Muscle of leg (tissue), 11 donors: ENCODE data around the gene ARHGAP22. TPM values are rescaled to one million over a fixed set of nuclear protein-coding genes. Genes with fewer than 3 reads are reported as not detected.

Experiments
- DNase-seq: peaks from one replicate; pipeline ENCODE4 v3.0.0; 2013
- H3K27ac ChIP-seq: one replicate; pipeline ENCODE4 v1.5.1; 2013; ENCODE audit warnings: mild to moderate bottlenecking, low read length, control low read depth
- H3K27me3 ChIP-seq: one replicate; pipeline ENCODE4 v1.6.1; 2013; ENCODE audit warnings: low read length; ENCODE audit not compliant: control insufficient read depth, insufficient read depth
- H3K36me3 ChIP-seq: one replicate; pipeline ENCODE4 v1.6.1; 2013; ENCODE audit warnings: low read length; ENCODE audit not compliant: control insufficient read depth, insufficient read depth
- H3K4me1 ChIP-seq: one replicate; pipeline ENCODE4 v1.6.1; 2013; ENCODE audit warnings: low read length; ENCODE audit not compliant: control insufficient read depth, insufficient read depth
- H3K4me3 ChIP-seq: one replicate; pipeline ENCODE4 v1.5.1; 2013; ENCODE audit warnings: low read length, control low read depth
- H3K9me3 ChIP-seq: replicated peaks from 2 replicates; pipeline ENCODE4 v1.6.1; 2013; ENCODE audit warnings: low read depth, low read length; ENCODE audit not compliant: control insufficient read depth
- WGBS: methylation state at CpG from one replicate; pipeline ENCODE4 v1.1.5; 2013; ENCODE audit warnings: missing lambda C conversion rate; ENCODE audit not compliant: insufficient coverage; 5-methylcytosine and 5-hydroxymethylcytosine counted together
- polyA plus RNA-seq, 8 donors: library from polyadenylated mRNA; unstranded; fragments of 120-200 nt; gene quantifications; one replicate each; pipeline versions ENCODE4 v1.2.1 to v1.2.3, GENCODE V29; 2013; ENCODE audit warnings: inconsistent platforms in 1 of 8, low replicate concordance in 1 of 8; ENCODE audit not compliant: insufficient read length in 8 of 8, insufficient read depth in 1 of 8
- total RNA-seq: library from RNA; stranded (reverse); fragments of 120-200 nt; gene quantifications from one replicate; pipeline ENCODE4 v1.2.4, GENCODE V29; 2013

Gene ARHGAP22
- total and polyA plus RNA-seq, 9 donors = 0.72 to 3.0 (median 1.2) TPM

DNA sequence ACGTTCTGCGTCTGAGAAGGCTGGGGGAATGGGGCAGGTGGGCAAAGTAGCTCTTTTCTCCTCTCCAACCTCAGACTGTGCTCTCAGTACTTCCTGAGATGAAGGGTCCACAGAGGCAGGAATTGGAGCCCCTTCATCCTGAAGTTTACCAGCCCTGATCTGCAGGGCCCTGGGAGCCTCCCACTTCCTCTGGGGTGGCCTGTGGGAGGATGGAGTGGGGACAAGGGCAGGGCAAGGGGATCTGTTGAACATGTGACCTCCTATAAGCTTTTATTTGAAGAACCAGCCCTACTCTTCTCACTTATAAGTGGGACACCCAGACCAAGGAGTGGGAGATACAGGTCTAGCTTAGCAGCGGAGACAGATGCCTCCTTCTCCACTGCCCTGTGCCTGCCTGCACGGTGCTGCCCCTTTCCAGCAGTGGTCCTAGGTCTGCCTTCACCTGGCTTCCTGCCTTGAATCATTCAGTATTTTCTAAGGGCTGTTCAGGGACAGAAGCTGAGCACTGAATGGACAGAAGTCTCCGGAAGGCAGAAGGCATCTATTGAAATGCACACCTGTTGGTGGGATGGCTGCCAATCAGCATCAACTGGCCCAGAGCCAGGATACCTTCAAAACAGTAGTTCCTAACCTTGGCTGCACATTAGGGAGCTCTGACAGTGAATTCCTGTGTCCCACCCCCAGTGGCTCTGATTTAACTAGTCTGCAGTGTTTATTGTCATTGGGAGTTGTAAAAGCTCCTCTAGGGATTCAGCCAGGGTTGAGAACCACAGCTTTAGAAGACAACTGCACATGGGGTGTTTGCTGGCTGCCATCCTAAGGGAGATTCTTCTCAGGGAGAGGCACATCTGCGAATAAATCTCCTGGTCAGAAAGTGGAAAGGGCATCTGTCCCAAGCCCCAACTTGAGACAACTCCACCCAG is 2.7 kb upstream of the ARHGAP22 start:
- DNase-seq = no peak
- H3K27me3 ChIP-seq = peaks cover 30% of the 10 kb centered on the region
- 77% methylated on average over 3 of the region's 6 CpGs for WGBS

DNA sequence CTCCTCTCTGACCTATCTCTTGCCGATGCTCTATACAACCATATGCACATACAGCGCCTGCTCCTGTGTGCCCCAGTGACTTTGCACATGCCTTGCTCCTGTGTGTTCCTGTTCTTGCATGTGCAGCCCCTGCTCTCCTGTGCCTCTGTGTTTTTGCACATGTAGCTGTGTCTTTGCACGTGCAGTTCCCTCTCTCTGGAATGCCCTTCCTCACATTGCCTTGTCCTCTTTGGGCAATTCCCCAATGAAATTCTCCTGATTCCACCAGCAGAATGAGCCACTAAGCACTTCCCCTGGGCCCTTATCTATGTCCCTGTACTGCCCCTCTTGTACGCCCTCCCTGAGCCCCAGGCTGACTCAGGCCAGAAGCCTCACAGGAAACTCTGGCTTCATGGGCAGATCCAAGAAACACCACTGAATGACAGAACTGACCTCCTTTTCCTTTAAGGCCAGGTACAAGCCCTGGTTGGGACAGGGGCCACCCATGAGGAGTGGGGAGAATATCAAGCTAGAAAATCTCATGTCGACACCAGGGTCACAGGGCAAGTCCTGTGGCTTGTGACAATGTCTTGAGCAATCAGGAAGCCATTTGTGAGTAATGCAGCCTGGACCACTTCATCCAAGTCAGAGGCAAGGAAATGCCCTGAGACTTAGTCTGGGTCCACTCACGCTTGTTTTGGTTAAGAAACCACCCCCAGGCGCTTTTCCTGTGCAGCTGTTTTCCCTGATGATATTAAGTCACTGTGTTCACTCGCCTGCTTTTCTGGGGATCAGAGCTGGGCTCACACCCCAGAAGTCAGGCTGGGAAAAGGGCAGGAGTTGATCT is 1.9 kb upstream of the ARHGAP22 start:
- DNase-seq = peak; percentile 30
- Histone ChIP-seq H3K4me1 (peaks cover 24% of the 10 kb centered on the region), H3K36me3 (no peaks in the 10 kb centered on the region), H3K27ac (no peak overlapping the region), H3K9me3 (no peaks in the 10 kb centered on the region), H3K4me3 (no peak overlapping the region), H3K27me3 (peaks cover 33% of the 10 kb centered on the region)
- WGBS = 57% methylated on average over 8 of the region's 8 CpGs

More for the DNA sequence above, 2.7 kb upstream of the ARHGAP22 start:
- Histone ChIP-seq H3K36me3 (no peaks in the 10 kb centered on the region), H3K4me1 (peaks cover 24% of the 10 kb centered on the region), H3K4me3 (no peak overlapping the region), H3K27ac (no peak overlapping the region), H3K9me3 (no peaks in the 10 kb centered on the region)

DNA sequence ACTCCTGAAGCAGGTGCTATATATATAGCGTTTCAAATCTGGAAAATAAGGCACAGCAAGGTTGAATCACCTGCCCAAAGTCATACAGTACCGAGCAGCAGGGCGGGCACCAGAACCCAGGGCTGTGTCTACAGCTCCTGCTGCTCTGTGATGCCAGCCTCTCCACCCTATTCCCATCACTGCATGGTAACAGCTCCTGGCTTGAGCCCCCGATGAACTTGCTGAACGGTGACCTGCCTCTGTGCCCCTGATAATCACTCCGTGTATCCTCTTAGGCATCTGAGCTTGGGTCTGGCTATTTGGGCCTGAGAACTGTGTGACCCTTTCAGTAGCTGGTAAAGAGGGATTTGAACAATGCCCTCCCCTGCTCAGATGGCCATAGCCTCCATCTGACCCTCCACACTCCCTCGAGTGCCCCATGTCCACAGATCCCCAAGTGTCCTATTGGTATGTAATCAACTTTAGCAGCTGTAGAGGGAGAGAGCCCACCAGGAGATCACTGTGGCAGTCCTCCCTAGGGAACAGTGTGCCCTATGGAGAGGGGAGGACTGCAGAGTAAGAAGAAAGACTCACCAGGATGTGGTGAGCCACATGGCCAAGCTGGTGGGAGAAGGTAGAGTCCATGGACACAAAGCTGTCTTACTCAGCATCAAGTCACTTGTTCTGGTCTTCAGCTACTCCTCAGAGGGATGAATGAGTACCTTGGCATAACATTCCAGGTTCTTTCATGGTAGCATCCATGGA is 1.1 kb upstream of the ARHGAP22 start:
- Histone ChIP-seq H3K27me3 (peaks cover 33% of the 10 kb centered on the region), H3K9me3 (no peaks in the 10 kb centered on the region), H3K36me3 (no peaks in the 10 kb centered on the region), H3K27ac (no peak overlapping the region), H3K4me3 (no peak overlapping the region), H3K4me1 (peaks cover 24% of the 10 kb centered on the region)
- WGBS = 74% methylated on average over 6 of the region's 7 CpGs
- no peak for DNase-seq

DNA sequence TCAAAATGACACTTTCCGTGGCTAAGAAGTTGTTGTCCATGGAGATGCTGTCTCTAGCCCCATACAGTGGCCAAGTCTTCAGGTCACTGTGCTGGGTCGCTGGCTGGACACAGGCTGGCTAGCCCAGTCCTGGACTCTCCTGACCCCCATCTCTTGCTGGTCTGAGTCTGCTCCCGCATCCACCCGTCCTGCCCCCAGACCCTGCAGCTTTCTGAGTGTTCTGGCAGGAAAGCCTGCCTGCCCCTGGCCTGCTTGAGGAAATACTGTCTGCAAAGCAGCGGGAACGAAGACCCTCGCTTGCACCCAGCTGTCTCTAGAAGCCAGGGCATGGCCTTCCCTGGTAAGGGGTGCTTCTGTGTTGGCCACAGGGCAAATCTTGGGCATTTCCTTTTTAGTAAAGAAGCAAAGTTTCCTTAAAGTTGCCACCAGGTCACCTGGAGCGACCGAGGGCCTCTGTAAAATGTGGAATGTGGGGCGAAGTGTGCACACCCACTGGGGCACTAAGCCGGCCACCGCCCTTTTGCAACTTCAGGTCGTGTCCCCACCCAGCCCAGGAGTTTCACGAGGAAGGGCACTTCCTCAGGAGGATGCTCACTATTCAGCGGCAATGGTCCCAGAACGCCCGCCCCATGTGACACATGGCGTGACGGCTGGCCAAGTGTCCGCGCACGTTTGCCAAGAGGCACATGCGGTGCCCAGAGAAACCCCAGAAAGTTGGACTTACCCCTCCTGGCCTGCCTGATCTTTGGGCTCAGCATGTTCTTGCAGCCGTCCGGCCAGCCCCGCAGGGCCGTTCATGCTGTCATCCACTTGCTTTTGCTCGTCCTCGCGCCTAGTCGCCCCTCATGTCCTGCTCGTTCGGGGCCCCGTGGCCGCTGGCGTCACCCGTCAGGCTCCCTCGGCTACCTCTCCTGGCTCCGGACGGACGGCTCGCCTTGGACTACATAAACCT is 558 bp downstream of the ARHGAP22 start:
- Histone ChIP-seq H3K9me3 (no peaks in the 10 kb centered on the region), H3K27ac (no peak overlapping the region), H3K36me3 (no peaks in the 10 kb centered on the region), H3K4me3 (peak overlapping the region; percentile 24), H3K4me1 (peaks cover 24% of the 10 kb centered on the region), H3K27me3 (peaks cover 34% of the 10 kb centered on the region)
- DNase-seq = no peak
- WGBS = 28% methylated on average over 39 of the region's 42 CpGs

DNA sequence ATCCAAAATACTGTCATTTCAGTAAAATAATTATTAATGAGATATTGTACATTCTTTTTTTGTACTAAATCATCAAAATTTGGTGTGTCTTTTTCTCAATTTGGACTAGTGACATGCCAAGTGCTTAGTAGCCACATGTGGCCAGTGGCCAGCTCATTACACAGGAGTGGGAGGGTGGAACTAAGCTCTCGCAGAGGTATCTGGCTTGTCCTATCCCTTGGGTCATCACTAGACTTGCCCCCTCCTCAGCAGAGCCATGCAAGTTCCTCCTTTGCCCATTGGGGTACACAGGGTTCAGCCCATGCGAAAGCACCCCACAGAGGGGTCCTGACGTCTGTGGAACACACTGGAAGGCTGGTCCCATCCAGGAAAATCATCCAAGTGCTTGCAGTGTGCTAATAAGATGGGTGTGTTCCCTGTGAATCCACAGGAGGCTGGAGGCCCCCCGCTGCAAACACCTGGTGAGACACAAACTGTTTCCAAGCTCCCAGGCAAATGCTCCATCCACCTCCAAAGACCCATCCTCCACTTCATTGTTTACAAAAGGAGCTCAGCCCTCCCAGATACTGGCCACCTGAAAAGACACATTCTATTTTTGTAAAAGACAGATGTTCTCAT is 1.3 kb downstream of the ARHGAP22 start:
- Histone ChIP-seq H3K27ac (no peak overlapping the region), H3K36me3 (no peaks in the 10 kb centered on the region), H3K9me3 (no peaks in the 10 kb centered on the region), H3K27me3 (peaks cover 35% of the 10 kb centered on the region), H3K4me3 (no peak overlapping the region), H3K4me1 (peaks cover 25% of the 10 kb centered on the region)
- 63% methylated on average over 3 of the region's 4 CpGs for WGBS
- no peak for DNase-seq

DNA sequence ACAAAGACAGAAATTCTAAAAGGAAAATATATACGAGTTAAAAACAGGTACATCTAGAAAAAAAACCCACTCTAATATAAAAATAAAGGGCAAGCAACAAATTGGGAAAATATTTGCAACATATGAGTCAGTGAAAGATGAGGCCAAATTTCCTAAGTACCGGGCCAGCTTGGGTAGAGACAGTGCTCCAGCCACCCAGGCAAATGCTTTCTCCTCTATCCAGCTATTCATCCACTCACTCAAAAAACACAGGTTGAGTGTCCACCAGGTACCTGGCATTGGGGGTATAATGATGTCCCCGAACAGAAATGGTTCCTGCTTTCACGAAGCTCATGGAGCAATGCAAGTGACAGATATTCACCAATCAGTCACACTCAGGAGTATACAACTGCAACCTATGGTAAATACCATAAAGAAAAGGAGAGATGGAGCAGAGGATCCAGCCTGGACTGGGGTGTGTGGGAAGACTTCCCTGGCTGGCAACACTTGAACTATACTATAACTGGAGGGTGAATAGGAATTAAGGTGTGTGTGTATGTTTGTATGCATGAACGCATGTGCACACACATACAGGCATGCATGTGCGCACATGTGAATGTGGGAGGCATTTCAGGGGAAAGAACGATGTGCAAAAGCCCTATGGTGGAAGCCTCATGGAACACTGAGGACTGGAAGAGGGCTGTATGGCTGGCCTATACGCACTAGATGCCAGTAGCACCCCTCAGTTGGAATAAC is 2.3 kb downstream of the ARHGAP22 start:
- Histone ChIP-seq H3K27me3 (peaks cover 35% of the 10 kb centered on the region), H3K4me1 (peaks cover 27% of the 10 kb centered on the region), H3K9me3 (no peaks in the 10 kb centered on the region), H3K36me3 (no peaks in the 10 kb centered on the region), H3K4me3 (no peak overlapping the region), H3K27ac (no peak overlapping the region)
- 100% methylated on average over 3 of the region's 8 CpGs for WGBS
- DNase-seq = no peak

GRCh38 chr10:48601789-48602188 is 3.1 kb downstream of the ARHGAP22 start:
- DNase-seq = no peak
- Histone ChIP-seq H3K4me1 (peaks cover 22% of the 10 kb centered on the region), H3K27me3 (peaks cover 35% of the 10 kb centered on the region), H3K4me3 (no peak overlapping the region), H3K36me3 (no peaks in the 10 kb centered on the region), H3K27ac (no peak overlapping the region), H3K9me3 (no peaks in the 10 kb centered on the region)
- no CpG with 5 or more reads among the region's 1 CpG for WGBS

DNA sequence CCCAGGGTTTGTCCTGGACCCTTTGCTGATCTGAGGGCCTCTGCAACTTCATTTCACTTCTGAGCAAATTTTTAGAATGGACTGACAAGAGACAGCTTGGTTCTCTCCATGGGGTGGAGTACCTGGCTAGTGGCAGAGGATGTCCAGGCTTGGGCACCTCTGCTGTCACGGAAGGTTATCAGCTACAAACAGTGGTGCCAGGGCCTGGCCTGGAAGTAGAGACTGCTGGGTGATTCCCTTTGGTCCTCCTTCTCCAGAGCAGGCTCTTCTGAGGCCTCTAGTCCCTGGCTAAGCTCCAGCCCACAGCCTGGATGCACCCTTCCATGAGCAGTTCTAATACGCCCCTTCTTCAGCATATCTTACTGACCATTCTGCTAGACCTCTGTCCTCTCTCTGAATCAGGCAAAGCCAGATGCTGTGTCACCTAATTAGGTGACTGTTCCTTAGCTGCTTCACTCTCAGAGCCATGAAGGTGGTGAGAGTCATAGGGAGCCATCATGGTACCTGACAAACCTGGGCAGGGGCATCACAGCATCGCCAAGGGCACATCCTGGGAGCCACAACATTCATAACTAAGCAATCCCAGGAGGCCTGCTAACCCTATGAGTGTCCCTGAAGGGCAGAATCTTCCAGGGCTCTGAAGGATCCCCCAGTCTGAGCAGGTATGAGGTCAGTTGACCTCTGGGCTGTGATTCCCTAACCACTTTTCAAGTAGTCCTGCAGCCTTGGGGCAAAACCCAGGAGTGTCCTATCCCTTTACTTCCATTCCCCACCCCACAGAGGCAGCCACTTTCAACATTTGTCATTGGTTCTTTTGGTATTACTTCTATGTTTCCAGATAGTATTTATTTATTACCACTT is 4.0 kb downstream of the ARHGAP22 start:
- Histone ChIP-seq H3K27me3 (peaks cover 28% of the 10 kb centered on the region), H3K36me3 (no peaks in the 10 kb centered on the region), H3K4me3 (no peak overlapping the region), H3K27ac (no peak overlapping the region), H3K4me1 (peaks cover 22% of the 10 kb centered on the region), H3K9me3 (no peaks in the 10 kb centered on the region)
- no peak for DNase-seq
- WGBS = 86% methylated on average over 2 of the region's 3 CpGs
